NOMO-1 treated with dmso at 0.1 percent for 144 hours (cell line): ENCODE data around the gene ARSB.

ENCODE experiments used
- DNase-seq: peaks from one replicate; lab custom pipeline; 2025; ENCODE audit not compliant: unreplicated experiment; lab: John Stamatoyannopoulos, UW

Gene ARSB

DNA sequence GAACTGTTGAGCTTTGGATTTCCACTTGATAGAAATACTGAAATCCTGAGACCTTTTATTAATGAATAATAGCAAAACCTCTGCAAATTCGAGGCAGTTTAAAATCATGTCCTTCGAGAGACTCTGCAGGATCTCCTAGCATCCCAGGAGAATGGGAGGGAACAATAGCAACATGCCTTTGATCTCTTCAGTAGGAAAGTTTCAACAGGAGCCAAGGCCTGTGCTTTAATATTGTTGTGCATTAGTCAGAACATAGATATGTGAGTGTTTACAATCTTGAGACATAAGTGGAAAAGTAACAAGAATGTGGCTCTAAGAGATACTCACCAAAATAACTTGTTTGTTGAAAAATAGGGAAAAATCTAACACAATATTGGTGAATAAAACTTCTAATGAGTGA, 253.2 kb downstream of the ARSB start:
- DNase-seq = no peak

DNA sequence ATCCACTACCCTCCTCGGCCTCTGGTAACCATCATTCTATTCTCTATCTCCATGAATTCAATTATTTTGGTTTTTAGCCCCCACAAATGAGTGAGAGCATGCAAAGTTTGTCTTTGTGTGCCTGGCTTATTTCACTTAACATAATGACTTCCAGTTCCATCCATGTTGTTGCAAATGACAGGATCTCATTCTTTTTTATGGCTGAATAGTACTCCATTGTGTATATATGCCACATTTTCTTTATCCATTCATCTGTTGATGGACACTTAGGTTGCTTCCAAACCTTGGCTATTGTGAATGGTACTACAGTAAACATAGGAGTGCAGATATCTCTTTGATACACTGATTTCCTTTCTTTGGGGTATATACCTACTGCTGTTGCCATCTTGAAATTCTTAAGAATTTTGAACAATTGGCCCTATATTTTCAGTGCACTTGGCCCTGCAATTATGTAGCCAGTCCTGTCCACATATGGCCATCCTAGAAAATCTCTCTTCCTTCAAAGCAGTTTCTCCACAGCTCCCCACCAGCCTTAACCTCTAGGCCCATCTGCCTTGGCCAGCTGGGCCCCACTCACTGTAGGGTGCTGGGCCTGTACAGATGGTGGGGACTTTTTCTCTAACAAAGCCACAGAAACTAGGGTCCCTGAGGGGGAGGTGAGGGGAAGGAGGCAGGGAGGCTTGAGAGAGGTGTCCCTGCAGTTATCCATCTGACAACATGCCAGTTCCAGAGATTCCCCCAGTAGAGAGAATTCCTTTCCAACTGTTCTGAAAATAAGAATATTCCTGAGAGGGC, 254.6 kb downstream of the ARSB start:
- DNase-seq = no peak

DNA sequence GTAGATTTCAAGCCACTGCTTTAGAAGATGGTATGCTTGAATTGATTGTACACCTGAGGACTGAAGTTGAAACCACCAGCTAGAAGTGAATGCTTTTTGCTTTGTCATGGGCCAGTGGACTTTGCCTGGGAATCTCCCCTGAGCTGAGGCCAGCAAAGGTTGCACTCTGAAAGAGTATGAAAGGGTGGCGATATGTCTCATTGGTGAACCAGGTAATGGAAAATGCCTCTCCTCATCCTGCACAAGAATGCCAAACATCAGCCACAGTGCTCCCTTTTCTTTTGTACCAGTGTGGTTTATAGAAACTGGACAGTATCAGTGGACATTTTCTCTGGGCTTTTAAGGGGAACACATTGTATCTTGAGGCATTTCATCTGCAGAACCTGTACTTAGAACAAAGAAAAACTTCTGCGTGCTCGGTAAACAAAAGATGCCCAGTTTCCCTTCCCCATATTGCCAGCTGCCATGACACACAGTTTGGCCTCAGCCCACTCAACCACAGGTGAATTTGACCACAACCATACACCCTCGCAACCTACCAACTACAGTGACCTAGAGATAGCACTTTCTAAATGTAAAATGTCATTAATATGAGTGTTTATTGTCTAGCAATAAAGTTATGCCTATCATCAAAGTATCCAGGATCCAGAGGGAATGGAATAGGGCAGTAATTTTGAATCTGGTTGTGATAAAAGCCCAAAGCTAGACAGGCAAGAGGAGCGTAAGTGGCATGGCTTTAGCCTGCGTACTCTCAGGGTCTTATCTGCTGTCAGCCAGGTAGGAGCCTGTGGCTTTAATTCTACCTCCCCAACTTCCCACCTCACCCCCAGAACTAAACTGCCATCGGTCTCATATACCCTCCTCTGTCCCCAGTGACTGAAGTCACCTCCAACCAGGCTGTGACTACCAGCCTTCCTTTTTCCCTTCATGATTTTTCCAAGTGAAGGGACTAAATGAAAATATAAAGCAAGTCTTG, 257.0 kb downstream of the ARSB start:
- no peak for DNase-seq
